IPS-NIHi7 (cell line): ENCODE data around the gene EPB41L2.
"Not testable (repeated sequence)": the region's sequence is repeated elsewhere in the genome, so short reads cannot be mapped to it uniquely, and the experiment has no call there.

Source experiments
- DNase-seq: peaks from one replicate; pipeline ENCODE4 v3.0.0; 2012; ENCODE audit warnings: mixed read lengths; ENCODE audit errors: extremely low spot score

Gene EPB41L2

GRCh38 chr6:131036143-131036542 is 26.9 kb downstream of the EPB41L2 start:
- DNase-seq, result no peak

GRCh38 chr6:131035582-131035981 is 27.5 kb downstream of the EPB41L2 start:
- no peak for DNase-seq

GRCh38 chr6:131033631-131034030 is 29.4 kb downstream of the EPB41L2 start:
- DNase-seq, result no peak

- DNase-seq, result peak; percentile 54
Measured at GRCh38 chr6:131029626-131030297, 33.3 kb downstream of the EPB41L2 start.

- no peak for DNase-seq
Measured at GRCh38 chr6:131027326-131027725, 35.7 kb downstream of the EPB41L2 start.

- DNase-seq, result no peak
Measured at GRCh38 chr6:131026243-131026642, 36.8 kb downstream of the EPB41L2 start.

GRCh38 chr6:131024565-131024964 is 38.5 kb downstream of the EPB41L2 start:
- DNase-seq, result no peak

GRCh38 chr6:131023834-131024504 is 39.1 kb downstream of the EPB41L2 start:
- DNase-seq, result no peak

- DNase-seq, result no peak
Measured at GRCh38 chr6:131022691-131023090, 40.4 kb downstream of the EPB41L2 start.

GRCh38 chr6:131017962-131018361 is 45.1 kb downstream of the EPB41L2 start:
- no peak for DNase-seq

GRCh38 chr6:131015630-131016263 is 47.3 kb downstream of the EPB41L2 start:
- no peak for DNase-seq

GRCh38 chr6:131015025-131015591 is 47.9 kb downstream of the EPB41L2 start:
- no peak for DNase-seq

- DNase-seq, result no peak
Measured at GRCh38 chr6:131014080-131014776, 48.8 kb downstream of the EPB41L2 start.

- no peak for DNase-seq
Measured at GRCh38 chr6:131013495-131013894, 49.5 kb downstream of the EPB41L2 start.

- no peak for DNase-seq
Measured at GRCh38 chr6:131009790-131010189, 53.3 kb downstream of the EPB41L2 start.

GRCh38 chr6:131008965-131009364 is 54.1 kb downstream of the EPB41L2 start:
- not testable (repeated sequence) for DNase-seq

GRCh38 chr6:131007964-131008363 is 55.1 kb downstream of the EPB41L2 start:
- not testable (repeated sequence) for DNase-seq

- no peak for DNase-seq
Measured at GRCh38 chr6:131007286-131007685, 55.8 kb downstream of the EPB41L2 start.

- DNase-seq, result no peak
Measured at GRCh38 chr6:131005439-131006016, 57.5 kb downstream of the EPB41L2 start.

- no peak for DNase-seq
Measured at GRCh38 chr6:131004936-131005335, 58.1 kb downstream of the EPB41L2 start.

- no peak for DNase-seq
Measured at GRCh38 chr6:131004387-131004755, 58.7 kb downstream of the EPB41L2 start.
